Prostate gland (tissue), 2 donors: ENCODE data around the gene ALDH6A1. TPM values are rescaled to one million over a fixed set of nuclear protein-coding genes. Genes with fewer than 3 reads are reported as not detected.

ENCODE experiments used
- DNase-seq: peaks from one replicate; pipeline ENCODE4 v3.0.0-alpha.2; 2019; ENCODE audit warnings: low spot score
- H3K27ac ChIP-seq, 2 donors: fragments of 200-600 bp; sonication (generic); 2 replicates each; pipeline ENCODE4 v1.5.1; 2017 to 2019
- H3K27me3 ChIP-seq: fragments of 200-600 bp; sonication (generic); replicated peaks from 2 replicates; pipeline ENCODE4 v1.5.1; 2019; ENCODE audit not compliant: insufficient read depth
- H3K36me3 ChIP-seq, 2 donors: fragments of 200-600 bp; sonication (generic); 1 replicate in 1 of 2; 2 replicates in 1 of 2; pipeline versions ENCODE4 v1.5.1 to v1.8.1; 2017 to 2019
- H3K4me1 ChIP-seq: fragments of 200-600 bp; sonication (generic); replicated peaks from 2 replicates; pipeline ENCODE4 v1.5.1; 2019
- H3K4me3 ChIP-seq, 2 donors: fragments of 200-600 bp; sonication (generic); 2 replicates each; pipeline ENCODE4 v1.5.1; 2017 to 2019
- H3K9me3 ChIP-seq: fragments of 200-600 bp; sonication (generic); 2 replicates; pipeline ENCODE4 v1.5.1; 2017
- POLR2A ChIP-seq: fragments of 450-650 bp; IDR thresholded peaks from one replicate; pipeline ENCODE4 v1.6.1; 2016; ENCODE audit warnings: antibody characterized with exemption, mild to moderate bottlenecking
- POLR2AphosphoS5 ChIP-seq: sonication (generic); formaldehyde crosslinking; IDR thresholded peaks from one replicate; pipeline ENCODE4 v1.6.1; 2017; ENCODE audit warnings: antibody characterized with exemption
- WGBS: methylation state at CpG from one replicate; pipeline ENCODE4 v1.1.5; 2018; 5-methylcytosine and 5-hydroxymethylcytosine counted together
- intact Hi-C: fragments of 100-400 bp; cut with DNase I; formaldehyde crosslinking; loops from one replicate; pipeline ENCODE4 v1.14.2; 2022
- total RNA-seq, 2 donors: library from RNA; depleted of rRNA; stranded (reverse); fragments of >200 nt; gene quantifications; one replicate each; pipeline ENCODE4 v1.1.0, GENCODE V29; 2016
- TF ChIP-seq, protein P1 (sequence below), 4 experiments: fragments of 200-600 bp in 2 of 4; fragments of 450-650 bp in 2 of 4; sonication (generic) in 2 of 4; IDR thresholded peaks; 1 replicate in 3 of 4; 2 replicates in 1 of 4; pipeline ENCODE4 v1.5.1; 2016 to 2019; ENCODE audit warnings: antibody characterized with exemption in 4 of 4, mild to moderate bottlenecking in 2 of 4, moderate library complexity in 2 of 4

ALDH6A1 gene
- total RNA-seq, 2 donors from 2014 or later, result 78.2 to 85.8 TPM

DNA sequence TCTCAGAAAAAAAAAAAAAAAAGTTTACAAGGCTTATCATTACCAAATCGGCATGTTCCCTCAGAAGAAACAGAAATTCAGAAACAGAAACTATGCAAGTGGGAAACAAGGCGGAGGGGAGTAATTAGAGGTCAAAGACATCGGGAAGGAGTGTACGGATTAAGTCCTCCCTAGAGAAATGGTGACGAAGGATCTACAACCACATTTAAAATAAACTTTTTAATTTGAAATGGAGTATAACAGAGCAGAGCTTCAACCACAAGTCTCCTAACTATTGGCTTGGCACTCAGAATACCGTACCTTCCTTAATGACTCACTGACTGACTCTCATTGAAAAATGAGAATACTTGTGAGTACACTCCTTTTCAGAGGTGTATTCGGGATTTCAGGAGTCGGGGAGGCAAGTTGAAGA lies 66.1 kb downstream of the ALDH6A1 start:
- peak overlapping the region; percentile 94 to 97 for H3K27ac ChIP-seq
- no peak for DNase-seq
- no peaks in the 10 kb centered on the region for H3K27me3 ChIP-seq
- intact Hi-C loops, result no loop called here
- no peaks in the 10 kb centered on the region for H3K4me1 ChIP-seq
- 1% methylated on average over 8 of the region's 8 CpGs for WGBS
- no peaks in the 10 kb centered on the region for H3K36me3 ChIP-seq
- H3K9me3 ChIP-seq, result no peaks in the 10 kb centered on the region
- TF ChIP-seq POLR2A, result no peak
- TF ChIP-seq POLR2AphosphoS5, result peak; percentile 23
- TF ChIP-seq, protein P1, sequence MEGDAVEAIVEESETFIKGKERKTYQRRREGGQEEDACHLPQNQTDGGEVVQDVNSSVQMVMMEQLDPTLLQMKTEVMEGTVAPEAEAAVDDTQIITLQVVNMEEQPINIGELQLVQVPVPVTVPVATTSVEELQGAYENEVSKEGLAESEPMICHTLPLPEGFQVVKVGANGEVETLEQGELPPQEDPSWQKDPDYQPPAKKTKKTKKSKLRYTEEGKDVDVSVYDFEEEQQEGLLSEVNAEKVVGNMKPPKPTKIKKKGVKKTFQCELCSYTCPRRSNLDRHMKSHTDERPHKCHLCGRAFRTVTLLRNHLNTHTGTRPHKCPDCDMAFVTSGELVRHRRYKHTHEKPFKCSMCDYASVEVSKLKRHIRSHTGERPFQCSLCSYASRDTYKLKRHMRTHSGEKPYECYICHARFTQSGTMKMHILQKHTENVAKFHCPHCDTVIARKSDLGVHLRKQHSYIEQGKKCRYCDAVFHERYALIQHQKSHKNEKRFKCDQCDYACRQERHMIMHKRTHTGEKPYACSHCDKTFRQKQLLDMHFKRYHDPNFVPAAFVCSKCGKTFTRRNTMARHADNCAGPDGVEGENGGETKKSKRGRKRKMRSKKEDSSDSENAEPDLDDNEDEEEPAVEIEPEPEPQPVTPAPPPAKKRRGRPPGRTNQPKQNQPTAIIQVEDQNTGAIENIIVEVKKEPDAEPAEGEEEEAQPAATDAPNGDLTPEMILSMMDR (IDR thresholded peaks at IDR 0.05), result no peak
- H3K4me3 ChIP-seq, result peak overlapping the region; percentile 64 to 67

DNA sequence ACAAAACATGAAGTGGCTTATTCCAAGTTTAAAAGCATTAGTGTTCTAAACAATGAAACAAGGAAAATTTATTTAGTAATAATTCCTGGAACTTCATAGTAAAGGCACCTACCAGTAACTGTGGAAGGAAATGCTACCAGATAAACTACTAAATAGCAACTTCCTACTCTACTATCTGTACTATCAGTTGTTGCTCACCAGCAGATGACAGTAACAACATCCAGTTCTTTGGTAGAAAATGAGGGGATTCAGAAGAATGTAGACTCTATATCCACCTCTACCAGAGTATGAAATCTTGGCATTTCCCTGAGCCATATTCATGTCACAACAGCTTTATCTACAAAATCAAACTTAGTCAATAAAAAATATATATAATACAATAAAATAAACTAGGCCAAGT lies 68.3 kb downstream of the ALDH6A1 start:
- TF ChIP-seq, protein P1 (IDR thresholded peaks at IDR 0.05), result no peak
- TF ChIP-seq POLR2AphosphoS5, result no peak
- no peak for TF ChIP-seq POLR2A
- intact Hi-C loops, result no loop called here
- H3K27ac ChIP-seq, result peak overlapping the region in 1 of 2 donors; percentile 25

DNA sequence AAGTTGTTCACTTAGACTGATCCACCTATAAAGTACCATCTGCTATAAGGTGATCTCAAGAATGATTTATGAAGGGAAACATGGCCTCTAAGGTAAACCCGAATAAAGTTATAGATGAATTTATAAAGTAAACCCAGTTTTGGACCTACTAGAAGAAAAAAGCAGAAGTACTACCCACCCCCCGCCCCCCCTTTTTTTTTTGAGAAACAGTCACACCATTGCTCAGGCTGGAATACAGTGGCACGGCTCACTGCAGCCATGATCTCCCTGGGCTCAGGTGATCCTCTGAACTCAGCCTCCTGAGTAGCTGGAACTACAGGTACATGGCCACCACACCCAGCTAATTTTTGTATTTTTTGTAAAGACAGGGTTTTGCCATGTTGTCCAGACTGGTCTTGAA lies 69.1 kb downstream of the ALDH6A1 start:
- TF ChIP-seq POLR2A (no peak), POLR2AphosphoS5 (no peak)
- TF ChIP-seq, protein P1 (IDR thresholded peaks at IDR 0.05), result no peak
- Histone ChIP-seq H3K27ac (no peak overlapping the region), H3K27me3 (no peaks in the 10 kb centered on the region), H3K4me3 (no peak overlapping the region), H3K36me3 (no peaks in the 10 kb centered on the region), H3K4me1 (no peaks in the 10 kb centered on the region), H3K9me3 (no peaks in the 10 kb centered on the region)
- DNase-seq, result no peak
- intact Hi-C loops, result no loop called here
- 66% methylated on average over 3 of the region's 3 CpGs for WGBS

More for the DNA sequence above, 68.3 kb downstream of the ALDH6A1 start:
- H3K36me3 ChIP-seq, result no peaks in the 10 kb centered on the region
- H3K9me3 ChIP-seq, result no peaks in the 10 kb centered on the region
- no peak for DNase-seq
- H3K27me3 ChIP-seq, result no peaks in the 10 kb centered on the region
- no peak overlapping the region for H3K4me3 ChIP-seq
- no peaks in the 10 kb centered on the region for H3K4me1 ChIP-seq

DNA sequence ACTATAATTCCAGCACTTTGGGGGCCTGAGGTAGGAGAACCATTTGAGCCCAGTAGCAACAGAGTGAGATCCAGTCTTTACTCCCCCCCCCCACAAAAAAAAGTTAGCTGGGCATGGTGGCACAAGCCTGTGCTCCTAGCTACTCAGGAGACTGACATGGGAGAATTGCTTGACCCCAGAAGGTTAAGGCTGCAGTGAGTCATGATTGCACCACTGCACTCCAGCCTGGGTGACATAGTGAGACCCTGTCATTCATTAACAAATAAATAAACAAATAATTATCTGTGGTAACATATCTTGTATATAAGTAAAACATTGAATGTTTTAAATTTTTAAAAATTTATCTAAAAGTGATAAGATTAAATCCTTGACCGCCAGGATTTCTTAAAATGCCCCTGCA lies 70.0 kb downstream of the ALDH6A1 start:
- intact Hi-C loops, result no loop called here
- H3K9me3 ChIP-seq, result no peaks in the 10 kb centered on the region
- H3K27ac ChIP-seq, result no peak overlapping the region
- H3K27me3 ChIP-seq, result no peaks in the 10 kb centered on the region
- DNase-seq, result no peak
- 97% methylated on average over 1 of the region's 1 CpG for WGBS
- no peaks in the 10 kb centered on the region for H3K36me3 ChIP-seq
- TF ChIP-seq, protein P1 (IDR thresholded peaks at IDR 0.05), result no peak
- TF ChIP-seq POLR2A, result no peak
- no peak for TF ChIP-seq POLR2AphosphoS5
- no peak overlapping the region for H3K4me3 ChIP-seq
- H3K4me1 ChIP-seq, result no peaks in the 10 kb centered on the region

DNA sequence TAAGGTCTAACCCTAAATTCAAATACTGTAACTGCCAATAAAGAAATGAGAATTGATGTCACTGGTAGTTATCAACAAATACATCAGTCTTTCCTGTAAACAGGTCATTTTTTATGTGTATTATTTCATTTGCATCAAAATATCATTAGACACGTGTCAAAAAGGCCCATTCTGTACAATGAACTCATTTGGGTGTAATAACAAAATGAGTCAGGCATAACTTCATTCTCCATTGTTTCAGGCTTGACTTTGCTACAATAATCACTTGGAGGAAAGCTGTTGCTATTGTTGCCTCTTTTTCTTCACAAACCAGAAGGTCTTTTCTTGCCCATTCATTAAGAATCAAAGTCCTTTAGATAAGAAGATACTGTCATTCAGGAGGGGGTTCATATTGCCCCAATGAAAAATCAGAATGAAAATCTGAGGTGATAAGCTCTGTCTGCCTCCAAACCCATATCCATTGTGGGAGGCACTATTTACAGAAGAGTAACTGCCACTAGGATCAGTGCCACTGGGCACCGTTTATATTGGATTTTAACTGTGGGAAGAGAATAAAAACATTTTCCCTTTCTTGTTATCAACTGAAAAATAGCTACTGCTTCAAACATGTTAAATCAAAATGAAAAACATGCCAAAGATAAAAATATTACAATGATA lies 75.3 kb downstream of the ALDH6A1 start:
- DNase-seq, result no peak
- WGBS, result 68% methylated on average over 2 of the region's 2 CpGs
- Histone ChIP-seq H3K27ac (no peak overlapping the region), H3K4me1 (no peaks in the 10 kb centered on the region), H3K36me3 (no peaks in the 10 kb centered on the region), H3K9me3 (no peaks in the 10 kb centered on the region), H3K27me3 (no peaks in the 10 kb centered on the region), H3K4me3 (no peak overlapping the region)
- intact Hi-C loops, result no loop called here
- TF ChIP-seq POLR2A (no peak), POLR2AphosphoS5 (no peak)
- TF ChIP-seq, protein P1 (IDR thresholded peaks at IDR 0.05), result no peak
